Natural killer cell (primary cell): ENCODE data around the gene IQGAP3. TPM values are rescaled to one million over a fixed set of nuclear protein-coding genes. Genes with fewer than 3 reads are reported as not detected.

ENCODE experiments used
- ATAC-seq, 3 donors: fragments of 150-1000 bp in 2 of 3; fragments of 200-7000 bp in 1 of 3; cut with Tn5 transposase; 1 replicate in 1 of 3; 2 replicates in 2 of 3; pipeline ENCODE4 v1.10.0; 2021; ENCODE audit warnings: mild to moderate bottlenecking in 2 of 3, moderate library complexity in 2 of 3
- DNase-seq, 2 donors: peaks; one replicate each; pipeline versions ENCODE4 v3.0.0 to v3.0.0-alpha.2; 2013 to 2021; ENCODE audit warnings: mixed read lengths in 1 of 2
- H3K27ac ChIP-seq: one replicate; pipeline ENCODE4 v1.5.1; 2013; ENCODE audit warnings: mild to moderate bottlenecking, low read length
- H3K27me3 ChIP-seq: one replicate; pipeline ENCODE4 v1.6.1; 2013; ENCODE audit warnings: low read length; ENCODE audit not compliant: control insufficient read depth, insufficient read depth
- H3K36me3 ChIP-seq: one replicate; pipeline ENCODE4 v1.6.1; 2013; ENCODE audit warnings: low read length; ENCODE audit not compliant: control insufficient read depth, insufficient read depth
- H3K4me1 ChIP-seq: one replicate; pipeline ENCODE4 v1.6.1; 2013; ENCODE audit warnings: low read length; ENCODE audit not compliant: control insufficient read depth, insufficient read depth
- H3K4me3 ChIP-seq: one replicate; pipeline ENCODE4 v1.5.1; 2013; ENCODE audit warnings: low read length
- H3K9me3 ChIP-seq: one replicate; pipeline ENCODE4 v1.6.1; 2013; ENCODE audit warnings: low read length; ENCODE audit not compliant: control insufficient read depth, insufficient read depth
- H3K27ac Mint-ChIP-seq, 2 donors: one replicate each; pipeline ENCODE4 v1.8.0; 2022; ENCODE audit warnings: mild to moderate bottlenecking in 2 of 2, mixed read lengths in 2 of 2, moderate library complexity in 1 of 2
- H3K27me3 Mint-ChIP-seq, 2 donors: one replicate each; pipeline ENCODE4 v1.8.0; 2022; ENCODE audit warnings: low read depth in 2 of 2, mixed read lengths in 2 of 2
- H3K36me3 Mint-ChIP-seq: one replicate; pipeline ENCODE4 v1.8.0; 2022; ENCODE audit warnings: mixed read lengths
- H3K4me1 Mint-ChIP-seq, 2 donors: one replicate each; pipeline ENCODE4 v1.8.0; 2022; ENCODE audit warnings: mixed read lengths in 2 of 2
- H3K4me3 Mint-ChIP-seq: one replicate; pipeline ENCODE4 v1.8.0; 2022; ENCODE audit warnings: mild to moderate bottlenecking, moderate library complexity, mixed read lengths
- H3K9me3 Mint-ChIP-seq, 2 donors: one replicate each; pipeline ENCODE4 v1.8.0; 2022; ENCODE audit warnings: mixed read lengths in 2 of 2
- CTCF ChIP-seq: fragments of 200-600 bp; IDR thresholded peaks from one replicate; pipeline ENCODE4 v1.8.0; 2022; ENCODE audit warnings: antibody characterized with exemption
- WGBS: methylation state at CpG from one replicate; pipeline ENCODE4 v1.1.7; 2013; ENCODE audit warnings: missing lambda C conversion rate; ENCODE audit not compliant: insufficient coverage; 5-methylcytosine and 5-hydroxymethylcytosine counted together
- intact Hi-C: fragments of 100-400 bp; cut with micrococcal nuclease; formaldehyde crosslinking; loops from one replicate; pipeline ENCODE4 v1.14.2; 2022
- total RNA-seq, 4 donors: library from RNA; stranded (reverse); fragments of 120-200 nt in 1 of 4; gene quantifications; one replicate each; pipeline versions ENCODE4 v1.2.3 to v1.2.4, GENCODE V29; 2013 to 2022

The IQGAP3 gene
- total RNA-seq, 3 donors from 2014 or later (not counting 1 experiment from before 2014, with no cell fraction given): 0.08 to 0.21 (median 0.14) TPM

- peak overlapping the region; percentile 96 to 99 for H3K27ac Mint-ChIP-seq
- peaks cover 67 to 70% of the 10 kb centered on the region in 2 donors for H3K4me1 Mint-ChIP-seq
- no peak for TF ChIP-seq CTCF
- no peaks in the 10 kb centered on the region for H3K27me3 Mint-ChIP-seq
- H3K4me3 Mint-ChIP-seq: peak overlapping the region; percentile 85
- H3K36me3 Mint-ChIP-seq: no peaks in the 10 kb centered on the region
- ATAC-seq: no peak
- H3K9me3 ChIP-seq: no peaks in the 10 kb centered on the region
- no peak overlapping the region for H3K4me3 ChIP-seq
- H3K27me3 ChIP-seq: no peaks in the 10 kb centered on the region
- WGBS: 89% methylated on average over 2 of the region's 2 CpGs
- peaks cover 68% of the 10 kb centered on the region for H3K4me1 ChIP-seq
- no peak overlapping the region for H3K27ac ChIP-seq
- no peaks in the 10 kb centered on the region for H3K9me3 Mint-ChIP-seq
- intact Hi-C loops: no loop called here
- DNase-seq: no peak
- no peaks in the 10 kb centered on the region for H3K36me3 ChIP-seq
Measured at GRCh38 chr1:156506450-156506849, 65.9 kb downstream of the IQGAP3 start.

GRCh38 chr1:156505679-156506298 is 66.6 kb downstream of the IQGAP3 start:
- Histone ChIP-seq H3K4me3 (peak overlapping the region; percentile 36), H3K27me3 (no peaks in the 10 kb centered on the region), H3K9me3 (no peaks in the 10 kb centered on the region), H3K4me1 (peaks cover 70% of the 10 kb centered on the region), H3K36me3 (no peaks in the 10 kb centered on the region), H3K27ac (peak overlapping the region; percentile 98)
- no peaks in the 10 kb centered on the region for H3K36me3 Mint-ChIP-seq
- ATAC-seq (no peak), DNase-seq (no peak)
- 88% methylated on average over 18 of the region's 21 CpGs for WGBS
- no peaks in the 10 kb centered on the region for H3K27me3 Mint-ChIP-seq
- H3K4me1 Mint-ChIP-seq: peaks cover 67 to 74% of the 10 kb centered on the region in 2 donors
- intact Hi-C loops: loop anchor here (1.0 to 2.0 kb wide), 2 partner anchors 17 to 48 kb away; no protein-coding TSS in a partner anchor
- no peaks in the 10 kb centered on the region for H3K9me3 Mint-ChIP-seq
- peak overlapping the region; percentile 96 to 99 for H3K27ac Mint-ChIP-seq
- H3K4me3 Mint-ChIP-seq: peak overlapping the region; percentile 85
- TF ChIP-seq CTCF: no peak

GRCh38 chr1:156504821-156505678 is 67.3 kb downstream of the IQGAP3 start:
- H3K27me3 ChIP-seq: no peaks in the 10 kb centered on the region
- peak overlapping the region; percentile 96 to 99 for H3K27ac Mint-ChIP-seq
- intact Hi-C loops: loop anchor here (1.0 to 5.0 kb wide), 3 partner anchors 16 to 168 kb away; partner anchors contain the start of genes CCT3 and TSACC
- H3K36me3 Mint-ChIP-seq: no peaks in the 10 kb centered on the region
- H3K36me3 ChIP-seq: no peaks in the 10 kb centered on the region
- DNase-seq (peak; percentile 96 to 100), ATAC-seq (peak; percentile 48 to 73 (median 58))
- peak overlapping the region; percentile 98 for H3K27ac ChIP-seq
- no peaks in the 10 kb centered on the region for H3K9me3 Mint-ChIP-seq
- peak overlapping the region; percentile 36 for H3K4me3 ChIP-seq
- no peak for TF ChIP-seq CTCF
- H3K4me1 ChIP-seq: peaks cover 70% of the 10 kb centered on the region
- 9% methylated on average over 44 of the region's 45 CpGs for WGBS
- H3K9me3 ChIP-seq: no peaks in the 10 kb centered on the region
- H3K4me3 Mint-ChIP-seq: peak overlapping the region; percentile 85
- H3K4me1 Mint-ChIP-seq: peaks cover 67 to 74% of the 10 kb centered on the region in 2 donors
- H3K27me3 Mint-ChIP-seq: no peaks in the 10 kb centered on the region
